Fibroblast of villous mesenchyme (primary cell): ENCODE data around the gene CBFB. TPM values are rescaled to one million over a fixed set of nuclear protein-coding genes. Genes with fewer than 3 reads are reported as not detected.
"Not testable (repeated sequence)": the region's sequence is repeated elsewhere in the genome, so short reads cannot be mapped to it uniquely, and the experiment has no call there.

Experiments used
- DNase-seq: peaks from one replicate; pipeline ENCODE4 v3.0.0-alpha.2; 2010; ENCODE audit warnings: low read depth
- H3K4me3 ChIP-seq: 2 replicates; pipeline ENCODE4 v1.5.1; 2011; ENCODE audit warnings: low read depth, mild to moderate bottlenecking, low read length
- total RNA-seq: library from RNA; depleted of rRNA; stranded (reverse); fragments of >200 nt; gene quantifications from 2 replicates; pipeline ENCODE4 v1.2.3, GENCODE V29; 2012
- TF ChIP-seq, protein P1 (sequence below): IDR thresholded peaks from 2 replicates; pipeline ENCODE4 v1.5.1; 2012; ENCODE audit warnings: low read depth, mild to moderate bottlenecking, low read length; ENCODE audit not compliant: insufficient read depth

The CBFB gene
- total RNA-seq, 1 donor: 91.5 TPM

DNA sequence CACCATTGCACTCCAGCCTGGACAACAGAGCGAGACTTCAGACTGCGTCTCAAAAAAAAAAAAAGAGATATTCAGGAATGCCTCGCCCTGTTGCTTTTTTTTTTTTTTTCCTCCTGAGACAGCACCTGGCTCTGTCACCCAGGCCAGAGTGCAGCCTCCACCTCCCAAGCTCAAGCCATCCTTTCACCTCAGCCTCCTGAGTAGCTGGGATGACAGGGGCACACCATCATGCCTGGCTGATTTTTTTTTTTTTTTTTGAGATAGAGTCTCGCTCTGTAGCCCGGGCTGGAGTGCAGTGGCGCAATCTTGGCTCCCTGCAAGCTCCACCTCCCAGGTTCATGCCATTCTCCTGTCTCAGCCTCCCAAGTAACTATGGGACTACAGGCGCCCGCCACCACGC is 88.8 kb downstream of the CBFB start:
- TF ChIP-seq, protein P1, sequence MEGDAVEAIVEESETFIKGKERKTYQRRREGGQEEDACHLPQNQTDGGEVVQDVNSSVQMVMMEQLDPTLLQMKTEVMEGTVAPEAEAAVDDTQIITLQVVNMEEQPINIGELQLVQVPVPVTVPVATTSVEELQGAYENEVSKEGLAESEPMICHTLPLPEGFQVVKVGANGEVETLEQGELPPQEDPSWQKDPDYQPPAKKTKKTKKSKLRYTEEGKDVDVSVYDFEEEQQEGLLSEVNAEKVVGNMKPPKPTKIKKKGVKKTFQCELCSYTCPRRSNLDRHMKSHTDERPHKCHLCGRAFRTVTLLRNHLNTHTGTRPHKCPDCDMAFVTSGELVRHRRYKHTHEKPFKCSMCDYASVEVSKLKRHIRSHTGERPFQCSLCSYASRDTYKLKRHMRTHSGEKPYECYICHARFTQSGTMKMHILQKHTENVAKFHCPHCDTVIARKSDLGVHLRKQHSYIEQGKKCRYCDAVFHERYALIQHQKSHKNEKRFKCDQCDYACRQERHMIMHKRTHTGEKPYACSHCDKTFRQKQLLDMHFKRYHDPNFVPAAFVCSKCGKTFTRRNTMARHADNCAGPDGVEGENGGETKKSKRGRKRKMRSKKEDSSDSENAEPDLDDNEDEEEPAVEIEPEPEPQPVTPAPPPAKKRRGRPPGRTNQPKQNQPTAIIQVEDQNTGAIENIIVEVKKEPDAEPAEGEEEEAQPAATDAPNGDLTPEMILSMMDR: no peak
- no peak for DNase-seq
- H3K4me3 ChIP-seq: no peak overlapping the region

DNA sequence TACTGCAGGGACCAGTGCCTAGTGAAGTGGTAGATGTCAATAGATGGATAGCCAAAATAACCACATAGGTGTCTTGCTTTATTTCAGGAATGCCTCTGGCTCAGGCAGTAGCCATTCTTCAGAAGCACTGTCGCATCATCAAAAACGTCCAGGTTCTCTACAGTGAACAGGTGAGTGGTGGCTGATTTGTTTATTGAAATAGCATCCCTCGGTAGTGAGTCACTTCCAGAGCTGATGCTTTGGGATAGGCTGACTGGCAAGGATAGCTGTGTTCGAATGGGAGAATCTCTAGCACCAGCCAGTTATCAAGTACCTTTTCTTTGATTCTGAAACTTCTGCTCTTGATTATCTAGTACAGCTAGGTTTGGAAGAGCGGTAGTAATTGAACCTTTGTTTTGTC is 91.1 kb downstream of the CBFB start:
- H3K4me3 ChIP-seq: no peak overlapping the region
- TF ChIP-seq, protein P1: no peak
- no peak for DNase-seq

DNA sequence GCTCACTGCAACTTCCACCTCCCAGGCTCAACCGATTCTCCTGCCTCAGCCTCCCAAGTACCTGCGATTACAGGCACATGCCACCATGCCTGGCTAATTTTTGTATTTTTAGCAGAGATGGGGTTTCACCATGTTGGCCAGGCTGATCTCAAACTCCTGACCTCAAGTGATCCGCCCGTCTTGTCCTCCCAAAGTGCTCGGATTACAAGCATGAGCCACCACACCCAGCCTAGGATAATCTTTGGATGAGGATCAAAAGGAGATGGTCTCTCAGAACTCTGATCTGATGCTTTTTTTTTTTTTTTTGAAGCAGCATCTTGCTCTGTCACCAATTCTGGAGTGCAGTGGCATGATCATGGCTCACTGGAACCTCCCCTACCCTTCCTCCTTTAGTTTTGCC is 93.8 kb downstream of the CBFB start:
- DNase-seq, H3K4me3 ChIP-seq: not testable (repeated sequence)

DNA sequence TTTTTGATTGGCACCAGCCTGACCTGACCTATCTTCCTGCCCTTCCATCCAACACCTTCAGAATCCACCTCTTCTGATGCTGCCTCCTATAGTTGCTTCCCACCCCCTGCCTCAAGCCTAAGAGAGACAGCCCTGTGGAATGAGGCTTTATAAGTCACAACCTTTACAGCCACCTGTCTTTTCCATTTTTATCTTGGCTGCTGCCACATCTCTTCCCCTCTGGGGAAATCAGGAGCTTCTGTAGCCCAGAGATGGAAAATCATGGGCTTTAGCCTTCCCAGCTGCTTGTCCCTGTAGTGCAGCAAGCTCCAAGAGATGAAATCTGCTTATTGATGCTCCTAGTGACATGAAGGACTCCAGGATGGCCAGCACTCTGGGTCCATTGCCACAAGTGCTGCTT is 99.5 kb downstream of the CBFB start:
- DNase-seq: no peak
- TF ChIP-seq, protein P1: no peak
- no peak overlapping the region for H3K4me3 ChIP-seq

DNA sequence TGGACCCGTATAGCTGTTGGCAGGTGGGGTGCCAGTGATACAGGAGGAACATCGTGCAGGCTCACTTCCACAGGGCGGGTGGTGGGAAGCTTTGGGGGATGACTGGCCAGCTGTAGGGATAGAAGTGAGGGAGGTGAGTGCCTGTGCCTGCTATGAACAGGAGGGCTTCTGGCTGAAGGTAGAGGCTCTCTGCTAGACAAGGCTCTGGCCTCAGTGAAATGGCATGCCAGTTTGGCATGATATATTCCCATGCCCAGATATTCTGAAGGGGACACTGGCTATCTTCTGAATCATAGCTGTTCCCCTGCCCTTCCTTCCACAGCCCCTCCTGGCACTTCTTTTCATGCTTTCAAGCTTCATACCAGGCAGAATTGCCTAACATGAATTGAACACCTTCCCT is 99.9 kb downstream of the CBFB start:
- H3K4me3 ChIP-seq: no peak overlapping the region
- TF ChIP-seq, protein P1: no peak
- no peak for DNase-seq

DNA sequence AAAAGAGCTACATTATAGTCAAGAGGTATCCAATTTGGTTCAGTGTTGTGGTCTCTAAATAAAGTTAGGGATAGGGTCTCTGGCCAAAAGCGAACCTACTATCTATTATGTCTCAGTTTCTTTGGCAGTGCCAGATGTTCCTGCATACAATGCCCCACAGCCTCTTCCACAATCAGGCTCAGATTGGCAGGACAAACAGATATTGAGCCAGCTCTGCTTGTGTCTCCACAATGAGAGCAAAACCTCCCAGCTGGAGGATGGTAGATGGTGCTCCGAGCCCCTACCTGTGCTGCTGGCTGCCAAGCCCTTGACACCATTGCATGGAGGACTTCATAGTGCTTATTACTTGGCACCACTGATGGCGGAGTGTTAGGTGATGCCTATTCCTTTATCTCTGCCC is 100.5 kb downstream of the CBFB start:
- DNase-seq: no peak
- TF ChIP-seq, protein P1: no peak
- no peak overlapping the region for H3K4me3 ChIP-seq

DNA sequence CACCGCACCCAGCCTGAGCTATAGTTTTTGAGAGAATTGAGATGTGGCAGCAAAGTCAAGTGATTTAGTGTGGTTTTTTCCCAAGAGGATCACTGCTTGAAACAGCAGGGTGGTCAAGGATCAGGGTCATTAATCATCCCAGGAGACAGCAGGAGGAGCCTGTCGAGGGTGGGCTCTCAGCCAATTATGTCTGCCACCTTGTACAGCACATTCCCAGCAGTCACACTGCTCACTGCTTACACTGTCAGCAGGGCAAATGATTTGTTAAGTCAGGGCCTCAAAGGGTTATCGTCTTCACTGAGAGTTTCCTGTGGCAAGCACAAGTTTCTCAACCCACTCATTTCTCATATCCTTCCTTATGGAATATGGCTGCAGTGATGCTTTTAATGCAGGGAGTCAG is 108.7 kb downstream of the CBFB start:
- TF ChIP-seq, protein P1: no peak
- H3K4me3 ChIP-seq: no peak overlapping the region
- peak; percentile 45 for DNase-seq
